ENCODE results near the gene PIMREG.
A peak's percentile ranks its signal among the peaks of the same experiment; 100 is the strongest.

Gene PIMREG

GRCh38 chr17:6461792-6462524, 17.7 kb downstream of the PIMREG start:
- no peak for DNase-seq (ENCODE audit: low read depth)

- no peak for DNase-seq (ENCODE audit: low read depth)
These were observed 18.4 kb downstream of the PIMREG start for GRCh38 chr17:6462692-6463091.

GRCh38 chr17:6463616-6464445, 19.6 kb downstream of the PIMREG start:
- DNase-seq (ENCODE audit: low read depth), result no peak

- no peak for DNase-seq (ENCODE audit: low read depth)
These were observed 20.3 kb downstream of the PIMREG start for GRCh38 chr17:6464446-6465041.

- no peak for DNase-seq (ENCODE audit: low read depth)
These were observed 21.1 kb downstream of the PIMREG start for GRCh38 chr17:6465206-6466003.

- DNase-seq (ENCODE audit: low read depth), result no peak
These were observed 23.3 kb downstream of the PIMREG start for GRCh38 chr17:6467567-6467966.

GRCh38 chr17:6468051-6468790, 24.0 kb downstream of the PIMREG start:
- no peak for DNase-seq (ENCODE audit: low read depth)

GRCh38 chr17:6470146-6470718, 26.0 kb downstream of the PIMREG start:
- no peak for DNase-seq (ENCODE audit: low read depth)

GRCh38 chr17:6470751-6471521, 26.7 kb downstream of the PIMREG start:
- no peak for DNase-seq (ENCODE audit: low read depth)

- DNase-seq (ENCODE audit: low read depth), result peak; percentile 82
These were observed 27.5 kb downstream of the PIMREG start for GRCh38 chr17:6471531-6472465.

- no peak for DNase-seq (ENCODE audit: low read depth)
These were observed 28.3 kb downstream of the PIMREG start for GRCh38 chr17:6472517-6472916.

- peak; percentile 76 for DNase-seq (ENCODE audit: low read depth)
These were observed 29.0 kb downstream of the PIMREG start for GRCh38 chr17:6473128-6473767.

- no peak for DNase-seq (ENCODE audit: low read depth)
These were observed 30.1 kb downstream of the PIMREG start for GRCh38 chr17:6474376-6474775.

GRCh38 chr17:6474906-6475305, 30.7 kb downstream of the PIMREG start:
- DNase-seq (ENCODE audit: low read depth), result no peak

- DNase-seq (ENCODE audit: low read depth), result no peak
These were observed 31.2 kb downstream of the PIMREG start for GRCh38 chr17:6475411-6475810.

- DNase-seq (ENCODE audit: low read depth), result no peak
These were observed 32.0 kb downstream of the PIMREG start for GRCh38 chr17:6476076-6476809.

- DNase-seq (ENCODE audit: low read depth), result no peak
These were observed 32.5 kb downstream of the PIMREG start for GRCh38 chr17:6476810-6477179.

- DNase-seq (ENCODE audit: low read depth), result no peak
These were observed 33.7 kb downstream of the PIMREG start for GRCh38 chr17:6477831-6478383.
